GM12873 (cell line): ENCODE data around the gene ATG3.

ENCODE experiments used
- TF ChIP-seq, protein P1 (sequence below): IDR thresholded peaks from 2 replicates; pipeline ENCODE4 v1.5.1; 2012; ENCODE audit warnings: low read depth, mild to moderate bottlenecking, moderate library complexity, low read length, control low read depth; ENCODE audit not compliant: insufficient read depth; ENCODE audit errors: missing control alignments

ATG3 gene

DNA sequence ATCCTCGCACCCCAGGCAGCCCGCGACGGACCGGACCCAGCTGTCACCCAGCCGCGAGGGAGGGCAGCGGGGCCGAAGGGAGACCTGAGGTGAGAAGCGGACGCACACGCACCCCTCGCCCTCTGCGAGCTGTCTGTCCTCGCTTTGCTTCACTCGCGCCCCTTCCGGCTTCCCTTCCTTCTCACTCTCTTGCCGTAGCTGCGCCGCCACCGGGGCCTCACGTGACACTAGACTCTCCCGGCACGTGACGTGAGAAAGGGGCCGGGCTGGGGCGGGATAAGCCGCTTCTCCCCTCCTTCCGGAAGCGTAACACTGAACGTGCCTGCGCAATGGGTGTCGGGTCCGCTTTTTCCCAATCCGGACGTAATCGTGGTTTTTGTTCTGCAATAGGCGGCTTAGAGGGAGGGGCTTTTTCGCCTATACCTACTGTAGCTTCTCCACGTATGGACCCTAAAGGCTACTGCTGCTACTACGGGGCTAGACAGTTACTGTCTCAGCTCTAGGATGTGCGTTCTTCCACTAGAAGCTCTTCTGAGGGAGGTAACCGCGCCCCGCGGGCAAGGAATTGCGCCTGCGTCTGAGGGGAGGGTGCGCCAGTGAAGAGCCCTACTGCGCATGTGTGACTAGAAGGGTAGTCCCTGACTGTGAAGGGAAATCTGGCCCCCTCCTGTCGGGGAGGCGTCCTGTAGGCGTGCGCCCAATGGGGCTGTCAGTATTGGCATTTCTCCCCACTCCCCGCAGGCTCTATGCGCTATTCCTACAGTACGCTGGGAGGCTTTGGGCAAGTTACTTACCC is at the start of gene ATG3, which contains the start of gene SLC35A5:
TSS of gene ATG3 (minus strand) at position 229 of the 796 bp plus-strand sequence. CDS start 434 bp downstream, outside the sequence.
TSS of gene SLC35A5 (plus strand) at position 312 of the 796 bp plus-strand sequence. CDS start 1,359 bp downstream, outside the sequence.
- TF ChIP-seq, protein P1, sequence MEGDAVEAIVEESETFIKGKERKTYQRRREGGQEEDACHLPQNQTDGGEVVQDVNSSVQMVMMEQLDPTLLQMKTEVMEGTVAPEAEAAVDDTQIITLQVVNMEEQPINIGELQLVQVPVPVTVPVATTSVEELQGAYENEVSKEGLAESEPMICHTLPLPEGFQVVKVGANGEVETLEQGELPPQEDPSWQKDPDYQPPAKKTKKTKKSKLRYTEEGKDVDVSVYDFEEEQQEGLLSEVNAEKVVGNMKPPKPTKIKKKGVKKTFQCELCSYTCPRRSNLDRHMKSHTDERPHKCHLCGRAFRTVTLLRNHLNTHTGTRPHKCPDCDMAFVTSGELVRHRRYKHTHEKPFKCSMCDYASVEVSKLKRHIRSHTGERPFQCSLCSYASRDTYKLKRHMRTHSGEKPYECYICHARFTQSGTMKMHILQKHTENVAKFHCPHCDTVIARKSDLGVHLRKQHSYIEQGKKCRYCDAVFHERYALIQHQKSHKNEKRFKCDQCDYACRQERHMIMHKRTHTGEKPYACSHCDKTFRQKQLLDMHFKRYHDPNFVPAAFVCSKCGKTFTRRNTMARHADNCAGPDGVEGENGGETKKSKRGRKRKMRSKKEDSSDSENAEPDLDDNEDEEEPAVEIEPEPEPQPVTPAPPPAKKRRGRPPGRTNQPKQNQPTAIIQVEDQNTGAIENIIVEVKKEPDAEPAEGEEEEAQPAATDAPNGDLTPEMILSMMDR = peak; percentile 19

- TF ChIP-seq, protein P1 = no peak
Measured at GRCh38 chr3:112610121-112610520, 48.4 kb upstream of the ATG3 start.

- TF ChIP-seq, protein P1 = no peak
Measured at GRCh38 chr3:112607863-112608262, 46.1 kb upstream of the ATG3 start.

DNA sequence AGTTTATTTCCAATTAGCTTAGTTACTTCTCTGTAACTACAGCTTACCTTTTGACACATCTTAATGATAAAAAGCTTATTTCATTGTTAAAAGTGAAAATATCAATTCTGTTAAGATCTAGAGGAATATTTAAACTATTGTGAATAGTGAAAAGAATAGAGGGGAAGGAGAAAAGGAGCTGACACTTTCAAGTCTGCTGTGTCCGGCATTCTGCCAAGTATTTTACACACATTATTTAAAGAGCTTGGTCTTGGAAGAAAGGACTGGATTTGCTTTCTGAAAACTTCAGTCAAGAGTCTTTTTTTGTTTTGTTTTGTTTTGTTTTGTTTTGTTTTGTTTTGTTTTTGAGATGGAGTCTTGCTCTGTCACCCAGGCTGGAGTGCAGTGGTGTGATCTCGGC is 44.3 kb upstream of the ATG3 start:
- TF ChIP-seq, protein P1 = no peak

- TF ChIP-seq, protein P1 = no peak
Measured at GRCh38 chr3:112605285-112605684, 43.5 kb upstream of the ATG3 start.

DNA sequence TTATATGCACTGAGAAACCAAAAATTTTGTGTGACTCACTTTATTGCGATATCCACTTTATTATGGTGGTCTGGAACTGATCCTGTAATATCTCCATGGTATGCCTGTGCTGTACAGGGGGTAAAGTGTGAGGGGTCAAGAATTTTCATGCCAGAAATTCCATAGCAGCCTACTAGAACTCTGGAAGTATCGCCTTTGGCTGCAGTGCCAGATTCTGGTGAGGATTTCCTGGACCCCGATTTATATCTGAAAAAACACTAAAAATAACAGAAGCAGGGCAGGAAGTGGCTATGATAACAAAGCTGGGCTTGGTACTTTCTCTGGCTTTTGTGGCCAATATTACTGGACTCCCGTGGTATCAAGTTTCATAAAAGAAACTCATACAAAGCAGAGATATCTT is 42.8 kb upstream of the ATG3 start:
- TF ChIP-seq, protein P1 = no peak

DNA sequence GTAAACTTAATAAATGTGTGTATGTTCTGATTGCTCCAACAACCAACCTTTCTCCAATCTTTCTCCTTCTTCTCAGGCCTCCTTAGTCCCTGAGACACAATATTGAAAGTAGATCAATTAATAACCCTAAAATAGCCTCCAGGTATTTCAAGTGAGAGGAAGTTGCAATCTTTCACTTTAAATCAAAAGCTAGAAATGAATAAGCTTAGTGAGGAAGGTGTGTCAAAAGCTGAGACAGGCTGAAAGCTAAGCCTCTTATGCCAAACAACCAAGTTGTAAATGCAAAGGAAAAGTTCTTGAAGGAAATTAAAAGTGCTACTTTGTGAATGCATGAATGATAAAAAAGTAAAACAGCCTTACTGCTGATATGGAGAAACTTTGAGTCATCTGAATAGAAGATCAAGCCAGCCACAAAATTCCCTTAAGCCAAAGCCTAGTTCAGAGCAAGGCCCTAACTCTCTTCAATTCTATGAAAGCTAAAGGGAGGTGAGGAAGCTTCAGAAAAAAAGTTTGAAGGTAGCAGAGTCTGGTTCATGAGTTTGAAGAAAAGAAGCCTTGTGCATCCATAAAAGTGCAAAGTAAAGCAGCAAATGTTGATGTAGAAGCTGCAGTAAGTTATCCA is 40.6 kb upstream of the ATG3 start:
- TF ChIP-seq, protein P1 = no peak
